ENCODE results near the gene SERPING1.

GRCh38 chr11:57597461-57597915 is at the start of gene SERPING1:
- TF ChIP-seq, protein P1, sequence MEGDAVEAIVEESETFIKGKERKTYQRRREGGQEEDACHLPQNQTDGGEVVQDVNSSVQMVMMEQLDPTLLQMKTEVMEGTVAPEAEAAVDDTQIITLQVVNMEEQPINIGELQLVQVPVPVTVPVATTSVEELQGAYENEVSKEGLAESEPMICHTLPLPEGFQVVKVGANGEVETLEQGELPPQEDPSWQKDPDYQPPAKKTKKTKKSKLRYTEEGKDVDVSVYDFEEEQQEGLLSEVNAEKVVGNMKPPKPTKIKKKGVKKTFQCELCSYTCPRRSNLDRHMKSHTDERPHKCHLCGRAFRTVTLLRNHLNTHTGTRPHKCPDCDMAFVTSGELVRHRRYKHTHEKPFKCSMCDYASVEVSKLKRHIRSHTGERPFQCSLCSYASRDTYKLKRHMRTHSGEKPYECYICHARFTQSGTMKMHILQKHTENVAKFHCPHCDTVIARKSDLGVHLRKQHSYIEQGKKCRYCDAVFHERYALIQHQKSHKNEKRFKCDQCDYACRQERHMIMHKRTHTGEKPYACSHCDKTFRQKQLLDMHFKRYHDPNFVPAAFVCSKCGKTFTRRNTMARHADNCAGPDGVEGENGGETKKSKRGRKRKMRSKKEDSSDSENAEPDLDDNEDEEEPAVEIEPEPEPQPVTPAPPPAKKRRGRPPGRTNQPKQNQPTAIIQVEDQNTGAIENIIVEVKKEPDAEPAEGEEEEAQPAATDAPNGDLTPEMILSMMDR (IDR thresholded peaks at IDR 0.05; ENCODE audit: low read length) = no peak
- TF ChIP-seq EZH2 (IDR thresholded peaks at IDR 0.05; ENCODE audit: borderline replicate concordance, low read length) = no peak

All from OCI-LY1 (cell line).